Measurements from ENCODE around the gene UCP3.

GRCh38 chr11:73980001-73980961 lies 28.6 kb downstream of the UCP3 start:
- TF ChIP-seq GATA2 (IDR thresholded peaks at IDR 0.05; ENCODE audit: low read depth, low read length) = no peak
- TF ChIP-seq GATA3 (IDR thresholded peaks at IDR 0.05; ENCODE audit: low read depth, low read length) = no peak

All from SH-SY5Y (cell line).